Measurements from ENCODE around the gene MYADM.

Gene MYADM

GRCh38 chr19:53870485-53870844 is 2.8 kb downstream of the MYADM start:
- H3K4me3 ChIP-seq (ENCODE audit: low read depth, low read length), result peak overlapping the region; percentile 11
- no peak for TF ChIP-seq CTCF (IDR thresholded peaks at IDR 0.05; ENCODE audit: borderline replicate concordance, insufficient read depth, low read depth, low read length)

GRCh38 chr19:53871454-53871853 is 3.8 kb downstream of the MYADM start:
- TF ChIP-seq CTCF (IDR thresholded peaks at IDR 0.05; ENCODE audit: borderline replicate concordance, insufficient read depth, low read depth, low read length), result no peak
- H3K4me3 ChIP-seq (ENCODE audit: low read depth, low read length), result no peak overlapping the region

- no peak overlapping the region for H3K4me3 ChIP-seq (ENCODE audit: low read depth, low read length)
- TF ChIP-seq CTCF (IDR thresholded peaks at IDR 0.05; ENCODE audit: borderline replicate concordance, insufficient read depth, low read depth, low read length), result no peak
Measured at GRCh38 chr19:53872762-53873161, 5.1 kb downstream of the MYADM start.

- no peak overlapping the region for H3K4me3 ChIP-seq (ENCODE audit: low read depth, low read length)
- TF ChIP-seq CTCF (IDR thresholded peaks at IDR 0.05; ENCODE audit: borderline replicate concordance, insufficient read depth, low read depth, low read length), result no peak
Measured at GRCh38 chr19:53873773-53874605, 6.3 kb downstream of the MYADM start.

GRCh38 chr19:53874606-53874990 is 6.9 kb downstream of the MYADM start:
- no peak for TF ChIP-seq CTCF (IDR thresholded peaks at IDR 0.05; ENCODE audit: borderline replicate concordance, insufficient read depth, low read depth, low read length)
- no peak overlapping the region for H3K4me3 ChIP-seq (ENCODE audit: low read depth, low read length)

GRCh38 chr19:53875602-53876325 is 8.1 kb downstream of the MYADM start:
- no peak overlapping the region for H3K4me3 ChIP-seq (ENCODE audit: low read depth, low read length)
- no peak for TF ChIP-seq CTCF (IDR thresholded peaks at IDR 0.05; ENCODE audit: borderline replicate concordance, insufficient read depth, low read depth, low read length)

Measured in GM12875 (cell line).